IMR-90 (cell line): ENCODE results near the gene TMEM163. TPM values are rescaled to one million over a fixed set of nuclear protein-coding genes. Genes with fewer than 3 reads are reported as not detected.

Source experiments
- ATAC-seq: fragments of 200-7000 bp; cut with Tn5 transposase; 2 replicates; pipeline ENCODE4 v1.9.1; 2020; ENCODE audit warnings: low read depth, mild to moderate bottlenecking, moderate library complexity
- BruUV-seq: library from RNA; stranded (reverse); fragments of 400-500 nt; replicated peaks from 2 replicates; lab custom pipeline; 2021; lab: Mats Ljungman, UMichigan
- CTCF ChIA-PET: fragments of 300-600 bp; formaldehyde crosslinking; extraction: SDS; loops from one replicate; lab custom pipeline; 2021; ENCODE audit warnings: antibody characterized with exemption; lab: Yijun Ruan, JAX
- POLR2A ChIA-PET: fragments of 300-600 bp; sonication (Branson Sonifier 250); formaldehyde crosslinking; loops from one replicate; lab custom pipeline; 2022; ENCODE audit warnings: antibody characterized with exemption; ENCODE audit not compliant: unreplicated experiment; lab: Charles Lee
- DNase-seq: peaks from one replicate; pipeline ENCODE4 v3.0.0; 2013
- H2AFZ ChIP-seq: replicated peaks from 2 replicates; pipeline ENCODE3; 2013; ENCODE audit warnings: low read length, mild to moderate bottlenecking; ENCODE audit not compliant: poor library complexity
- H2AK5ac ChIP-seq: 2 replicates; pipeline ENCODE4 v1.6.1; 2013; ENCODE audit warnings: low read depth, low read length, inconsistent platforms
- H2AK9ac ChIP-seq: replicated peaks from 2 replicates; pipeline ENCODE3; 2013; ENCODE audit warnings: mild to moderate bottlenecking, low read depth, low read length, moderate library complexity; ENCODE audit not compliant: poor library complexity
- H2BK120ac ChIP-seq: 2 replicates; pipeline ENCODE4 v1.6.1; 2013; ENCODE audit warnings: low read depth, low read length, inconsistent platforms
- H2BK15ac ChIP-seq: 3 replicates; pipeline ENCODE4 v1.6.1; 2013; ENCODE audit warnings: low read depth, low read length, inconsistent platforms
- H2BK20ac ChIP-seq: 2 replicates; pipeline ENCODE4 v1.6.1; 2013; ENCODE audit warnings: low read depth, mild to moderate bottlenecking, inconsistent platforms, low read length, moderate library complexity
- H2BK5ac ChIP-seq: 2 replicates; pipeline ENCODE4 v1.6.1; 2013; ENCODE audit warnings: mild to moderate bottlenecking, low read depth, low read length, inconsistent platforms; ENCODE audit not compliant: poor library complexity, severe bottlenecking
- H3K14ac ChIP-seq: replicated peaks from 2 replicates; pipeline ENCODE4 v1.6.1; 2013; ENCODE audit warnings: low read depth, low read length, inconsistent platforms
- H3K18ac ChIP-seq: 2 replicates; pipeline ENCODE4 v1.6.1; 2013; ENCODE audit warnings: low read depth, low read length, control low read depth
- H3K23ac ChIP-seq: 2 replicates; pipeline ENCODE4 v1.6.1; 2013; ENCODE audit warnings: low read depth, low read length, inconsistent platforms
- H3K27ac ChIP-seq: 2 replicates; pipeline ENCODE4 v1.5.1; 2013; ENCODE audit warnings: mild to moderate bottlenecking, control low read depth, low read length; ENCODE audit not compliant: insufficient read depth
- H3K27me3 ChIP-seq: 2 replicates; pipeline ENCODE4 v1.6.1; 2013; ENCODE audit warnings: low read length; ENCODE audit not compliant: control insufficient read depth, insufficient read depth
- H3K36me3 ChIP-seq: 2 replicates; pipeline ENCODE4 v1.6.1; 2013; ENCODE audit warnings: low read length, mixed read lengths; ENCODE audit not compliant: control insufficient read depth, insufficient read depth
- H3K4ac ChIP-seq: 2 replicates; pipeline ENCODE4 v1.6.1; 2013; ENCODE audit warnings: low read depth, low read length, inconsistent platforms
- H3K4me1 ChIP-seq: 2 replicates; pipeline ENCODE4 v1.6.1; 2013; ENCODE audit warnings: low read length, mixed read lengths; ENCODE audit not compliant: control insufficient read depth, insufficient read depth
- H3K4me2 ChIP-seq: 2 replicates; pipeline ENCODE4 v1.6.1; 2013; ENCODE audit warnings: low read depth, mild to moderate bottlenecking, control low read depth, low read length, moderate library complexity
- H3K4me3 ChIP-seq: 2 replicates; pipeline ENCODE4 v1.5.1; 2013; ENCODE audit warnings: low read depth, mild to moderate bottlenecking, control low read depth, low read length, moderate library complexity; ENCODE audit not compliant: insufficient read depth
- H3K56ac ChIP-seq: 2 replicates; pipeline ENCODE4 v1.6.1; 2013; ENCODE audit warnings: low read length, inconsistent platforms; ENCODE audit not compliant: insufficient read depth; ENCODE audit errors: extremely low read depth
- H3K79me1 ChIP-seq, 2 experiments: 2 replicates each; pipeline ENCODE4 v1.6.1; 2013; ENCODE audit warnings: low read length in 2 of 2, inconsistent platforms in 1 of 2, low read depth in 1 of 2
- H3K9ac ChIP-seq: 2 replicates; pipeline ENCODE4 v1.6.1; 2013; ENCODE audit warnings: low read depth, low read length, control low read depth
- H3K9me1 ChIP-seq: 2 replicates; pipeline ENCODE4 v1.6.1; 2013; ENCODE audit warnings: low read length, inconsistent platforms; ENCODE audit not compliant: insufficient read depth
- H3K9me3 ChIP-seq: 2 replicates; pipeline ENCODE4 v1.6.1; 2013; ENCODE audit warnings: low read length; ENCODE audit not compliant: control insufficient read depth, insufficient read depth
- H4K20me1 ChIP-seq: 2 replicates; pipeline ENCODE4 v1.6.1; 2013; ENCODE audit warnings: low read length, inconsistent platforms; ENCODE audit not compliant: insufficient read depth
- H4K5ac ChIP-seq: 2 replicates; pipeline ENCODE4 v1.6.1; 2013; ENCODE audit warnings: mild to moderate bottlenecking, low read depth, low read length, control low read depth
- H4K8ac ChIP-seq, 2 experiments: 2 replicates each; pipeline ENCODE4 v1.6.1; 2013; ENCODE audit warnings: low read depth in 2 of 2, low read length in 2 of 2, control low read depth in 1 of 2, inconsistent platforms in 1 of 2
- H4K91ac ChIP-seq: 2 replicates; pipeline ENCODE4 v1.6.1; 2013; ENCODE audit warnings: low read depth, low read length, inconsistent platforms; ENCODE audit not compliant: insufficient read depth
- BHLHE40 ChIP-seq: fragments of 150-350 bp; IDR thresholded peaks from 2 replicates; pipeline ENCODE4 v1.6.1; 2016; ENCODE audit warnings: mild to moderate bottlenecking, low read depth, low read length
- CEBPB ChIP-seq: IDR thresholded peaks from 2 replicates; pipeline ENCODE4 v1.6.1; 2012; ENCODE audit warnings: low read depth, low read length, improper control_type of control experiment
- CHD1 ChIP-seq: IDR thresholded peaks from 2 replicates; pipeline ENCODE4 v1.6.1; 2012; ENCODE audit warnings: low read depth, low read length, improper control_type of control experiment
- FOS ChIP-seq: fragments of 150-350 bp; IDR thresholded peaks from 2 replicates; pipeline ENCODE4 v1.6.1; 2016; ENCODE audit warnings: low read depth, low read length
- MAFK ChIP-seq: IDR thresholded peaks from 2 replicates; pipeline ENCODE4 v1.6.1; 2012; ENCODE audit warnings: low read depth, low read length, improper control_type of control experiment
- MAZ ChIP-seq: IDR thresholded peaks from 2 replicates; pipeline ENCODE4 v1.6.1; 2012; ENCODE audit warnings: low read depth, mild to moderate bottlenecking, low read length, improper control_type of control experiment, moderate library complexity, borderline replicate concordance
- MXI1 ChIP-seq: IDR thresholded peaks from 2 replicates; pipeline ENCODE4 v1.6.1; 2012; ENCODE audit warnings: low read depth, mild to moderate bottlenecking, low read length, moderate library complexity, borderline replicate concordance
- NFE2L2 ChIP-seq: fragments of 150-350 bp; IDR thresholded peaks from 2 replicates; pipeline ENCODE4 v1.6.1; 2016; ENCODE audit warnings: low read depth, mild to moderate bottlenecking, low read length
- POLR2A ChIP-seq: IDR thresholded peaks from 2 replicates; pipeline ENCODE4 v1.6.1; 2012; ENCODE audit warnings: mild to moderate bottlenecking, low read depth, low read length
- RAD21 ChIP-seq: IDR thresholded peaks from 2 replicates; pipeline ENCODE4 v1.6.1; 2012; ENCODE audit warnings: low read length, improper control_type of control experiment
- RCOR1 ChIP-seq: IDR thresholded peaks from 2 replicates; pipeline ENCODE4 v1.6.1; 2012; ENCODE audit warnings: mild to moderate bottlenecking, low read length, improper control_type of control experiment; ENCODE audit not compliant: insufficient replicate concordance
- RFX5 ChIP-seq: IDR thresholded peaks from 2 replicates; pipeline ENCODE4 v1.8.0; 2012; ENCODE audit warnings: low read depth, mild to moderate bottlenecking, low read length, moderate library complexity
- SMC3 ChIP-seq: fragments of 150-350 bp; IDR thresholded peaks from 2 replicates; pipeline ENCODE4 v1.6.1; 2016; ENCODE audit warnings: low read depth, mild to moderate bottlenecking, antibody characterized with exemption, low read length, moderate library complexity
- WGBS, 2 experiments: methylation state at CpG; one replicate each; pipeline versions ENCODE4 v1.1.5 to v1.1.7; 2013; ENCODE audit warnings: missing lambda C conversion rate in 2 of 2; ENCODE audit not compliant: insufficient read length in 1 of 2; ENCODE audit errors: extremely low coverage in 2 of 2; 5-methylcytosine and 5-hydroxymethylcytosine counted together
- dilution Hi-C: fragments of 300-500 bp; cut with HindIII; formaldehyde crosslinking; loops from one replicate; pipeline ENCODE4 v1.14.3; 2018; ENCODE audit warnings: low sequenced_read_pairs; ENCODE audit not compliant: unreplicated experiment
- in situ Hi-C: fragments of 300-500 bp; cut with MboI; formaldehyde crosslinking; loops from 3 replicates; pipeline ENCODE4 v1.14.3; 2019; ENCODE audit warnings: low sequenced_read_pairs, inconsistent platforms, mixed read lengths
- intact Hi-C: fragments of 100-400 bp; cut with micrococcal nuclease; formaldehyde crosslinking; loops from 2 replicates; pipeline ENCODE4 v1.10.0; 2022
- polyA plus RNA-seq, 3 experiments: library from polyadenylated mRNA; depleted of rRNA; stranded (reverse); fragments of >200 nt; gene quantifications; 2 replicates each; pipeline ENCODE4 v1.2.3, GENCODE V29; 2012; ENCODE audit warnings: low replicate concordance in 1 of 3
- total RNA-seq: library from RNA; depleted of rRNA; stranded (reverse); fragments of >200 nt; gene quantifications from 2 replicates; pipeline ENCODE4 v1.2.3, GENCODE V29; 2012
- TF ChIP-seq, protein P1 (sequence below): fragments of 150-350 bp; IDR thresholded peaks from 2 replicates; pipeline ENCODE4 v1.6.1; 2016; ENCODE audit warnings: low read depth, mild to moderate bottlenecking, low read length, moderate library complexity, borderline replicate concordance
- TF ChIP-seq, protein P2 (sequence below): fragments of 150-350 bp; IDR thresholded peaks from 2 replicates; pipeline ENCODE4 v1.6.1; 2017; ENCODE audit warnings: mild to moderate bottlenecking, antibody characterized with exemption, low read length, low read depth
- TF ChIP-seq, protein P3 (sequence below): conservative IDR thresholded peaks from 2 replicates; pipeline ENCODE4 v1.5.1; 2012; ENCODE audit warnings: mild to moderate bottlenecking, low read depth, low read length, improper control_type of control experiment

The TMEM163 gene
- total and polyA plus RNA-seq, 2 of the 4 experiments (the other 2 are of a cell fraction): not detected

DNA sequence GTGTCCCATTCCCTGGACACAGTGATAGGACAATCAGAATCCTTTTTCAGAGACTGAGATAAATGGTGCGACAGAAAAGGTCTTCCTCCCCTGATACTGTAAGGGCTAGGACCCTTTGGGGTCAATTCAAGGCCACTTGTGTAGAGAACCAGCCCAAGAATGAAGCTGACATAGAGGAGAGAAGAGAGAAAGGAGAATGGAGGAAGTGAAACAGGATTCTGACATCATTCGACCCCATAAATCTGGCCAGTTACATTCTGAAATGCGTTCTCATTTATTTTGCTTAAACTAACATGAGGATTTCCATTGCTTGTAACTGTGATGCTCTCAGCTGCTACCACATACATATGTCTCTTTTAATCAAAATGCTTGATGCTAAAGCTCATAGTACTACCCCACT, 148.1 kb downstream of the TMEM163 start:
- Histone ChIP-seq H2AFZ (no peak overlapping the region), H3K36me3 (no peaks in the 10 kb centered on the region), H2BK15ac (no peak overlapping the region), H3K27ac (no peak overlapping the region), H3K23ac (no peak overlapping the region), H3K14ac (no peak overlapping the region), H4K5ac (no peak overlapping the region), H2AK5ac (no peak overlapping the region), H3K4me1 (no peaks in the 10 kb centered on the region), H4K8ac (no peak overlapping the region), H3K56ac (no peak overlapping the region), H4K20me1 (no peaks in the 10 kb centered on the region), H3K27me3 (peaks cover 4% of the 10 kb centered on the region), H3K4me3 (no peak overlapping the region), H2AK9ac (no peak overlapping the region), H2BK120ac (no peak overlapping the region), H3K9me3 (no peaks in the 10 kb centered on the region), H3K4ac (no peak overlapping the region), H2BK20ac (no peak overlapping the region), H4K91ac (no peak overlapping the region), H3K9me1 (no peaks in the 10 kb centered on the region), H3K18ac (no peak overlapping the region), H2BK5ac (no peak overlapping the region), H3K9ac (no peak overlapping the region), H3K4me2 (no peak overlapping the region), H3K79me1 (no peaks in the 10 kb centered on the region)
- dilution Hi-C loops (no loop called here), in situ Hi-C loops (no loop called here), intact Hi-C loops (no loop called here)
- ATAC-seq: no peak
- no peak for DNase-seq
- CTCF ChIA-PET: no interaction called here
- POLR2A ChIA-PET: no interaction called here
- TF ChIP-seq MAFK (no peak), BHLHE40 (no peak), MXI1 (no peak), RFX5 (no peak), SMC3 (no peak), POLR2A (no peak), CEBPB (no peak), RAD21 (no peak), MAZ (no peak), CHD1 (no peak), FOS (no peak), RCOR1 (no peak), NFE2L2 (no peak)
- TF ChIP-seq, protein P1, sequence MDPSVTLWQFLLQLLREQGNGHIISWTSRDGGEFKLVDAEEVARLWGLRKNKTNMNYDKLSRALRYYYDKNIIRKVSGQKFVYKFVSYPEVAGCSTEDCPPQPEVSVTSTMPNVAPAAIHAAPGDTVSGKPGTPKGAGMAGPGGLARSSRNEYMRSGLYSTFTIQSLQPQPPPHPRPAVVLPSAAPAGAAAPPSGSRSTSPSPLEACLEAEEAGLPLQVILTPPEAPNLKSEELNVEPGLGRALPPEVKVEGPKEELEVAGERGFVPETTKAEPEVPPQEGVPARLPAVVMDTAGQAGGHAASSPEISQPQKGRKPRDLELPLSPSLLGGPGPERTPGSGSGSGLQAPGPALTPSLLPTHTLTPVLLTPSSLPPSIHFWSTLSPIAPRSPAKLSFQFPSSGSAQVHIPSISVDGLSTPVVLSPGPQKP: no peak
- TF ChIP-seq, protein P2, sequence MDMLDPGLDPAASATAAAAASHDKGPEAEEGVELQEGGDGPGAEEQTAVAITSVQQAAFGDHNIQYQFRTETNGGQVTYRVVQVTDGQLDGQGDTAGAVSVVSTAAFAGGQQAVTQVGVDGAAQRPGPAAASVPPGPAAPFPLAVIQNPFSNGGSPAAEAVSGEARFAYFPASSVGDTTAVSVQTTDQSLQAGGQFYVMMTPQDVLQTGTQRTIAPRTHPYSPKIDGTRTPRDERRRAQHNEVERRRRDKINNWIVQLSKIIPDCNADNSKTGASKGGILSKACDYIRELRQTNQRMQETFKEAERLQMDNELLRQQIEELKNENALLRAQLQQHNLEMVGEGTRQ: no peak
- TF ChIP-seq, protein P3, sequence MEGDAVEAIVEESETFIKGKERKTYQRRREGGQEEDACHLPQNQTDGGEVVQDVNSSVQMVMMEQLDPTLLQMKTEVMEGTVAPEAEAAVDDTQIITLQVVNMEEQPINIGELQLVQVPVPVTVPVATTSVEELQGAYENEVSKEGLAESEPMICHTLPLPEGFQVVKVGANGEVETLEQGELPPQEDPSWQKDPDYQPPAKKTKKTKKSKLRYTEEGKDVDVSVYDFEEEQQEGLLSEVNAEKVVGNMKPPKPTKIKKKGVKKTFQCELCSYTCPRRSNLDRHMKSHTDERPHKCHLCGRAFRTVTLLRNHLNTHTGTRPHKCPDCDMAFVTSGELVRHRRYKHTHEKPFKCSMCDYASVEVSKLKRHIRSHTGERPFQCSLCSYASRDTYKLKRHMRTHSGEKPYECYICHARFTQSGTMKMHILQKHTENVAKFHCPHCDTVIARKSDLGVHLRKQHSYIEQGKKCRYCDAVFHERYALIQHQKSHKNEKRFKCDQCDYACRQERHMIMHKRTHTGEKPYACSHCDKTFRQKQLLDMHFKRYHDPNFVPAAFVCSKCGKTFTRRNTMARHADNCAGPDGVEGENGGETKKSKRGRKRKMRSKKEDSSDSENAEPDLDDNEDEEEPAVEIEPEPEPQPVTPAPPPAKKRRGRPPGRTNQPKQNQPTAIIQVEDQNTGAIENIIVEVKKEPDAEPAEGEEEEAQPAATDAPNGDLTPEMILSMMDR: no peak
- 60% methylated on average over 1 of the region's 3 CpGs; no CpG with 5 or more reads in 1 of the 2 experiments for WGBS, 2 experiments
- BruUV-seq: no TSS peak
